B cell (primary cell): ENCODE data around the gene NAALADL1. TPM values are rescaled to one million over a fixed set of nuclear protein-coding genes. Genes with fewer than 3 reads are reported as not detected.

Experiments used
- ATAC-seq: fragments of 200-7000 bp; cut with Tn5 transposase; one replicate; pipeline ENCODE4 v1.10.0; 2021; ENCODE audit warnings: low read depth, mild to moderate bottlenecking, moderate number of reproducible peaks, moderate library complexity
- CTCF ChIA-PET: fragments of 350-600 bp; sonication (Branson Sonifier 250); formaldehyde crosslinking; loops from one replicate; lab custom pipeline; 2021; ENCODE audit warnings: antibody characterized with exemption, inconsistent platforms; lab: Charles Lee
- POLR2A ChIA-PET: fragments of 350-600 bp; sonication (Branson Sonifier 250); formaldehyde crosslinking; loops from one replicate; lab custom pipeline; 2021; ENCODE audit warnings: antibody characterized with exemption; lab: Charles Lee
- DNase-seq: peaks from one replicate; pipeline ENCODE4 v3.0.0; 2013
- H2AFZ ChIP-seq: 2 replicates; pipeline ENCODE4 v1.6.1; 2012; ENCODE audit warnings: mild to moderate bottlenecking, low read depth, low read length; ENCODE audit not compliant: insufficient read depth, poor library complexity, severe bottlenecking
- H3K27ac ChIP-seq, 2 donors: 1 replicate in 1 of 2; 2 replicates in 1 of 2; pipeline ENCODE4 v1.5.1; 2012 to 2013; ENCODE audit warnings: low read length in 2 of 2, mild to moderate bottlenecking in 2 of 2, moderate library complexity in 1 of 2
- H3K27me3 ChIP-seq, 4 experiments: fragments of 200-600 bp in 1 of 4; sonication (generic) in 1 of 4; replicated peaks in 1 of 4; 1 replicate in 2 of 4; 2 replicates in 2 of 4; pipeline versions ENCODE4 v1.6.1 to v1.7.0; 2013 to 2016; ENCODE audit warnings: low read length in 3 of 4, mild to moderate bottlenecking in 2 of 4, mixed read lengths in 1 of 4, moderate library complexity in 1 of 4; ENCODE audit not compliant: insufficient read depth in 4 of 4, control insufficient read depth in 3 of 4; ENCODE audit errors: control extremely low read depth in 1 of 4
- H3K36me3 ChIP-seq, 2 experiments: replicated peaks in 1 of 2; 1 replicate in 1 of 2; 2 replicates in 1 of 2; pipeline versions ENCODE4 v1.6.1 to v1.7.1; 2013; ENCODE audit warnings: low read length in 1 of 2; ENCODE audit not compliant: insufficient read depth in 2 of 2, control insufficient read depth in 1 of 2; ENCODE audit errors: control extremely low read depth in 1 of 2, extremely low read depth in 1 of 2
- H3K4me1 ChIP-seq, 2 donors: fragments of 200-600 bp in 1 of 2; sonication (generic) in 1 of 2; 1 replicate in 1 of 2; 2 replicates in 1 of 2; pipeline versions ENCODE4 v1.5.1 to v1.6.1; 2013 to 2017; ENCODE audit warnings: low read length in 2 of 2; ENCODE audit not compliant: control insufficient read depth in 2 of 2, insufficient read depth in 2 of 2
- H3K4me2 ChIP-seq: replicated peaks from 2 replicates; pipeline ENCODE3; 2012; ENCODE audit warnings: mild to moderate bottlenecking, low read depth, low read length; ENCODE audit not compliant: poor library complexity, severe bottlenecking
- H3K4me3 ChIP-seq, 5 experiments: fragments of 200-600 bp in 1 of 5; sonication (generic) in 1 of 5; 1 replicate in 3 of 5; 2 replicates in 2 of 5; pipeline versions ENCODE4 v1.5.1 to v1.7.0; 2011 to 2016; ENCODE audit warnings: low read length in 4 of 5, mild to moderate bottlenecking in 4 of 5, low read depth in 2 of 5, control low read depth in 1 of 5, moderate library complexity in 1 of 5; ENCODE audit not compliant: insufficient read depth in 1 of 5; ENCODE audit errors: control extremely low read depth in 1 of 5, extremely low read depth in 1 of 5
- H3K79me2 ChIP-seq: fragments of 200-600 bp; sonication (generic); one replicate; pipeline ENCODE4 v1.6.0; 2016; ENCODE audit warnings: low read length; ENCODE audit not compliant: control insufficient read depth, insufficient read depth
- H3K9ac ChIP-seq: fragments of 200-600 bp; sonication (generic); 2 replicates; pipeline ENCODE4 v1.6.1; 2017; ENCODE audit warnings: mild to moderate bottlenecking, low read length, moderate library complexity
- H3K9me3 ChIP-seq, 3 donors: one replicate each; pipeline versions ENCODE4 v1.6.1 to v1.7.1; 2013; ENCODE audit warnings: low read length in 2 of 3; ENCODE audit not compliant: control insufficient read depth in 2 of 3, insufficient read depth in 1 of 3; ENCODE audit errors: control extremely low read depth in 1 of 3
- H4K20me1 ChIP-seq: 2 replicates; pipeline ENCODE4 v1.6.0; 2012; ENCODE audit warnings: mild to moderate bottlenecking, low read length; ENCODE audit not compliant: insufficient read depth, control insufficient read depth, poor library complexity, severe bottlenecking
- H3K27ac Mint-ChIP-seq: one replicate; pipeline ENCODE4 v1.8.0; 2021; ENCODE audit warnings: mixed read lengths
- H3K27me3 Mint-ChIP-seq: one replicate; pipeline ENCODE4 v1.8.0; 2021; ENCODE audit warnings: mixed read lengths
- H3K4me1 Mint-ChIP-seq: one replicate; pipeline ENCODE4 v1.8.0; 2021; ENCODE audit warnings: mixed read lengths
- H3K4me3 Mint-ChIP-seq: one replicate; pipeline ENCODE4 v1.8.0; 2021; ENCODE audit warnings: mixed read lengths
- H3K9me3 Mint-ChIP-seq: one replicate; pipeline ENCODE4 v1.8.0; 2022; ENCODE audit warnings: mixed read lengths; ENCODE audit not compliant: insufficient read depth
- CTCF ChIP-seq: fragments of 200-600 bp; IDR thresholded peaks from one replicate; pipeline ENCODE4 v1.8.0; 2022; ENCODE audit warnings: antibody characterized with exemption, mild to moderate bottlenecking
- EZH2 ChIP-seq: IDR thresholded peaks from 2 replicates; pipeline ENCODE4 v1.6.1; 2012; ENCODE audit warnings: borderline replicate concordance, low read depth, mild to moderate bottlenecking, moderate library complexity, low read length; ENCODE audit not compliant: insufficient read depth, poor library complexity, severe bottlenecking
- WGBS: methylation state at CpG from one replicate; pipeline ENCODE4 v1.1.5; 2013; ENCODE audit warnings: missing lambda C conversion rate; ENCODE audit not compliant: insufficient coverage; 5-methylcytosine and 5-hydroxymethylcytosine counted together
- intact Hi-C: fragments of 100-400 bp; cut with micrococcal nuclease; formaldehyde crosslinking; loops from one replicate; pipeline ENCODE4 v1.10.0; 2022
- polyA plus RNA-seq: library from polyadenylated mRNA; depleted of rRNA; stranded (reverse); fragments of >200 nt; gene quantifications from 2 replicates; pipeline ENCODE4 v1.2.3, GENCODE V29; 2012
- total RNA-seq, 2 donors: library from RNA; stranded (reverse); fragments of 120-200 nt in 1 of 2; gene quantifications; 1 replicate in 1 of 2; 2 replicates in 1 of 2; pipeline versions ENCODE4 v1.2.3 to v1.2.4, GENCODE V29; 2013 to 2022

Gene NAALADL1
- total and polyA plus RNA-seq, 2 donors (not counting 1 experiment from before 2014, with no cell fraction given) = 23.0 to 40.2 TPM

GRCh38 chr11:65003282-65003681 is 55.1 kb downstream of the NAALADL1 start:
- DNase-seq = no peak
- TF ChIP-seq EZH2 = no peak
- no peak for TF ChIP-seq CTCF
- intact Hi-C loops = no loop called here

GRCh38 chr11:65002706-65003105 is 55.6 kb downstream of the NAALADL1 start:
- CTCF ChIA-PET = interaction anchor here (1.2 to 1.5 kb wide), 2 partner anchors 10 to 156 kb away, joined by 3 to 4 read pairs; no protein-coding TSS in a partner anchor
- intact Hi-C loops = no loop called here
- ATAC-seq = no peak

More at GRCh38 chr11:65003282-65003681, 55.1 kb downstream of the NAALADL1 start:
- Histone ChIP-seq H3K4me2 (no peak overlapping the region), H2AFZ (no peak overlapping the region), H3K36me3 (no peaks in the 10 kb centered on the region), H3K4me1 (no peaks in the 10 kb centered on the region), H3K9ac (no peak overlapping the region), H3K9me3 (no peaks in the 10 kb centered on the region), H3K4me3 (no peak overlapping the region), H3K79me2 (no peaks in the 10 kb centered on the region), H4K20me1 (no peaks in the 10 kb centered on the region), H3K27ac (no peak overlapping the region), H3K27me3 (peaks cover 0 to 3% (median 0%) of the 10 kb centered on the region in 4 experiments)
- Mint-ChIP-seq H3K9me3 (no peaks in the 10 kb centered on the region), H3K27me3 (no peaks in the 10 kb centered on the region), H3K4me1 (peaks cover 5% of the 10 kb centered on the region), H3K4me3 (no peak overlapping the region), H3K27ac (no peak overlapping the region)
- 94% methylated on average over 7 of the region's 7 CpGs for WGBS
- ATAC-seq = no peak
- ChIA-PET POLR2A (no interaction called here), CTCF (interaction anchor here (1.2 kb wide), 1 partner anchor 10 kb away, joined by 3 read pairs; no protein-coding TSS in a partner anchor)

More at GRCh38 chr11:65002706-65003105, 55.6 kb downstream of the NAALADL1 start:
- Histone ChIP-seq H4K20me1 (no peaks in the 10 kb centered on the region), H2AFZ (no peak overlapping the region), H3K27ac (no peak overlapping the region), H3K36me3 (no peaks in the 10 kb centered on the region), H3K79me2 (no peaks in the 10 kb centered on the region), H3K27me3 (peaks cover 0 to 3% (median 0%) of the 10 kb centered on the region in 4 experiments), H3K4me2 (no peak overlapping the region), H3K9ac (no peak overlapping the region), H3K4me3 (no peak overlapping the region), H3K9me3 (no peaks in the 10 kb centered on the region), H3K4me1 (no peaks in the 10 kb centered on the region)
- Mint-ChIP-seq H3K4me1 (peaks cover 9% of the 10 kb centered on the region), H3K27me3 (no peaks in the 10 kb centered on the region), H3K4me3 (no peak overlapping the region), H3K27ac (no peak overlapping the region), H3K9me3 (no peaks in the 10 kb centered on the region)
- no peak for DNase-seq
- no peak for TF ChIP-seq CTCF
- no peak for TF ChIP-seq EZH2
- WGBS = 94% methylated on average over 3 of the region's 5 CpGs
- POLR2A ChIA-PET = no interaction called here
